Esophagus squamous epithelium (tissue), 5 donors: ENCODE data around the gene MEX3C. TPM values are rescaled to one million over a fixed set of nuclear protein-coding genes. Genes with fewer than 3 reads are reported as not detected.

Source experiments
- DNase-seq: peaks from one replicate; lab custom pipeline; 2025; lab: John Stamatoyannopoulos, UW
- H3K27ac ChIP-seq, 4 donors: fragments of 200-600 bp; sonication (generic); one replicate each; pipeline ENCODE4 v1.5.1; 2016 to 2019; ENCODE audit warnings: mild to moderate bottlenecking in 1 of 4
- H3K27me3 ChIP-seq, 4 donors: fragments of 200-600 bp; sonication (generic); 1 replicate in 3 of 4; 2 replicates in 1 of 4; pipeline versions ENCODE4 v1.5.1 to v1.6.0; 2017 to 2021; ENCODE audit warnings: antibody characterized with exemption in 1 of 4
- H3K36me3 ChIP-seq, 3 donors: fragments of 200-600 bp; sonication (generic); one replicate each; pipeline ENCODE4 v1.5.1; 2016 to 2019
- H3K4me1 ChIP-seq, 3 donors: fragments of 200-600 bp; sonication (generic); one replicate each; pipeline ENCODE4 v1.5.1; 2017 to 2019
- H3K4me3 ChIP-seq, 4 donors: fragments of 200-600 bp; sonication (generic); 1 replicate in 3 of 4; 2 replicates in 1 of 4; pipeline ENCODE4 v1.5.1; 2016 to 2019; ENCODE audit warnings: mild to moderate bottlenecking in 2 of 4, moderate library complexity in 1 of 4
- H3K9me3 ChIP-seq, 3 donors: fragments of 200-600 bp; sonication (generic); one replicate each; pipeline ENCODE4 v1.5.1; 2016 to 2019
- CTCF ChIP-seq, 6 experiments: fragments of 450-650 bp in 4 of 6; fragments of 200-600 bp in 2 of 6; sonication (generic) in 2 of 6; IDR thresholded peaks; one replicate each; pipeline ENCODE4 v1.5.1; 2016 to 2019; ENCODE audit warnings: antibody characterized with exemption in 6 of 6, mild to moderate bottlenecking in 4 of 6, moderate library complexity in 4 of 6
- POLR2A ChIP-seq, 4 donors: fragments of 450-650 bp; IDR thresholded peaks; one replicate each; pipeline ENCODE4 v1.6.1; 2017; ENCODE audit warnings: antibody characterized with exemption in 4 of 4, mild to moderate bottlenecking in 4 of 4, moderate library complexity in 3 of 4
- WGBS, 2 donors: methylation state at CpG; one replicate each; pipeline ENCODE4 v1.1.5; 2018; 5-methylcytosine and 5-hydroxymethylcytosine counted together
- intact Hi-C: fragments of 100-400 bp; cut with DNase I; formaldehyde crosslinking; loops from one replicate; pipeline ENCODE4 v1.15.0; 2022
- total RNA-seq, 4 donors: library from RNA; depleted of rRNA; stranded (reverse); fragments of >200 nt; gene quantifications; one replicate each; pipeline ENCODE4 v1.1.0, GENCODE V29; 2016
- donor health status: DM: yes; HTN: yes; CAD: no.

Gene MEX3C
- total RNA-seq, 4 donors from 2014 or later, result 13.5 to 26.5 (median 21.4) TPM

- Histone ChIP-seq H3K36me3 (no peaks in the 10 kb centered on the region), H3K27ac (no peak overlapping the region), H3K9me3 (no peaks in the 10 kb centered on the region), H3K4me3 (no peak overlapping the region), H3K27me3 (no peaks in the 10 kb centered on the region), H3K4me1 (no peaks in the 10 kb centered on the region)
- WGBS, 2 donors, result 73 to 78% methylated on average over 3 of the region's 6 CpGs
- TF ChIP-seq CTCF (IDR thresholded peaks at IDR 0.05) (no peak), POLR2A (IDR thresholded peaks at IDR 0.05) (no peak)
- no peak for DNase-seq
- intact Hi-C loops, result no loop called here
These were observed 47.3 kb downstream of the MEX3C start for GRCh38 chr18:51150113-51150700.

GRCh38 chr18:51149670-51150069 is 47.8 kb downstream of the MEX3C start:
- no peak for TF ChIP-seq POLR2A (IDR thresholded peaks at IDR 0.05)
- no peak for TF ChIP-seq CTCF (IDR thresholded peaks at IDR 0.05)
- no peaks in the 10 kb centered on the region for H3K4me1 ChIP-seq
- intact Hi-C loops, result no loop called here
- no peaks in the 10 kb centered on the region for H3K27me3 ChIP-seq
- 94 to 100% methylated on average over 4 of the region's 4 CpGs for WGBS, 2 donors
- H3K4me3 ChIP-seq, result no peak overlapping the region
- H3K36me3 ChIP-seq, result no peaks in the 10 kb centered on the region
- no peak for DNase-seq
- no peaks in the 10 kb centered on the region for H3K9me3 ChIP-seq
- H3K27ac ChIP-seq, result no peak overlapping the region

GRCh38 chr18:51146909-51147308 is 50.6 kb downstream of the MEX3C start:
- Histone ChIP-seq H3K27ac (no peak overlapping the region), H3K36me3 (no peaks in the 10 kb centered on the region), H3K27me3 (no peaks in the 10 kb centered on the region), H3K4me3 (no peak overlapping the region), H3K4me1 (no peaks in the 10 kb centered on the region), H3K9me3 (no peaks in the 10 kb centered on the region)
- no peak for DNase-seq
- no peak for TF ChIP-seq CTCF (IDR thresholded peaks at IDR 0.05)
- TF ChIP-seq POLR2A (IDR thresholded peaks at IDR 0.05), result no peak
- intact Hi-C loops, result no loop called here
- 58 to 88% methylated on average over 3 to 4 of the region's 4 CpGs for WGBS, 2 donors

- no peak for DNase-seq
- Histone ChIP-seq H3K27me3 (no peaks in the 10 kb centered on the region), H3K4me1 (peaks cover 0 to 18% (median 9%) of the 10 kb centered on the region in 3 donors), H3K36me3 (no peaks in the 10 kb centered on the region), H3K27ac (no peak overlapping the region), H3K4me3 (no peak overlapping the region), H3K9me3 (no peaks in the 10 kb centered on the region)
- WGBS, 2 donors, result 90 to 94% methylated on average over 3 to 7 of the region's 8 CpGs
- no peak for TF ChIP-seq CTCF (IDR thresholded peaks at IDR 0.05)
- TF ChIP-seq POLR2A (IDR thresholded peaks at IDR 0.05), result no peak
- intact Hi-C loops, result no loop called here
These were observed 58.5 kb downstream of the MEX3C start for GRCh38 chr18:51138936-51139335.

GRCh38 chr18:51137891-51138290 is 59.6 kb downstream of the MEX3C start:
- H3K9me3 ChIP-seq, result no peaks in the 10 kb centered on the region
- 46 to 69% methylated on average over 4 to 6 of the region's 7 CpGs for WGBS, 2 donors
- no peaks in the 10 kb centered on the region for H3K27me3 ChIP-seq
- no peak for DNase-seq
- TF ChIP-seq POLR2A (IDR thresholded peaks at IDR 0.05), result no peak
- no peak for TF ChIP-seq CTCF (IDR thresholded peaks at IDR 0.05)
- H3K36me3 ChIP-seq, result no peaks in the 10 kb centered on the region
- intact Hi-C loops, result no loop called here
- peaks cover 0 to 18% (median 9%) of the 10 kb centered on the region in 3 donors for H3K4me1 ChIP-seq
- peak overlapping the region in 1 of 4 donors; percentile 34 for H3K27ac ChIP-seq
- H3K4me3 ChIP-seq, result no peak overlapping the region
